Measurements from ENCODE around the gene NFATC1.

The NFATC1 gene

DNA sequence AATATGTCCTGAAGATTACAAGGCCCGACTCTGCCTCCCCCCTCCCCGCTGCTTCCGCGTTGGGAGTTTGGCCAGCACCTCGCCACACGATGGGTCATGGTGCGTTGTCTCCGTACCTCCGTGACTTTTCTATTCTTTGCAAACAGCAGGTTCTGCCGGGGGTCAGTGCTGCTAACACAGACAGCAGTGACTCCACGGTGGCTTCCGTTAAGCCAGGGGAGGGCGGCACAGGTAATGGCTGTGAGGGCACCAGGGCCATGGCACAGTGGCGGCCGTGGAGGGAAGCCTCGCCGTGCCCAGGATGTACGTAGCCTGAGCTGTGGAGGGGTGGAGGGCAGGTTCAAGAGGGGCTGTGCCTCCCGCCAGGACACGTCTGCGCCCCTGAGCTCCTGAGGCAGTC, 115.5 kb downstream of the NFATC1 start:
- DNase-seq, result no peak

DNA sequence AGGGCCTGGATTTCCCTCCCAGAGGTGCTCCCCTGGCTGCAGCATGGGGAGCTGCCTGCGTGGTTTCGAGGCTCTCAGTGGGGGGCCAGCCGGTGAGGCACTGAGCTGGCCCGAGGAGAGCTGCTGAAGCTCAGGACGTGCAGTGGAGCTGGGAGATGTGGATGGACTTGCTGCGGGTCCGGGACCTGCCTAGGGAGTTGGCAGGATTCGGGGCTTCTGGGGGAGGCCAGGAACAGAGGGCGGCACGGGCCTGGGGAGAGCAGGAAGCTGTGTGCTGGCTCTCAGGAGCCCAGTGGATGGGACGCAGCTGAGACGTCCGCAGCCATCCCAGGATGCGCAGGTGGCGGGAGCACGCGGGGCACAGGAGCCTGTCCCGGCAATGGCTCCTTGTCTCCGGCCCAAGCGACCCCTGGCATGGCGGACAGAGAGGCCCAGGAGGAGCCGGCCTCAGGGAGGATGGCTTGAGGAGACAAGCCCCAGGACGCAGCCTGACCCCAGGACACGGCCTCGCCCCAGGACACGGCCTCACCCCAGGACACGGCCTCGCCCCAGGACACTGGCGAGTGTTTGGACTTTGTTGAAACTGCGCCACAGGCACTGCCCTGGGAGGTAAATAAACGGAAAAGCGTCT, 116.1 kb downstream of the NFATC1 start:
- DNase-seq, result no peak

DNA sequence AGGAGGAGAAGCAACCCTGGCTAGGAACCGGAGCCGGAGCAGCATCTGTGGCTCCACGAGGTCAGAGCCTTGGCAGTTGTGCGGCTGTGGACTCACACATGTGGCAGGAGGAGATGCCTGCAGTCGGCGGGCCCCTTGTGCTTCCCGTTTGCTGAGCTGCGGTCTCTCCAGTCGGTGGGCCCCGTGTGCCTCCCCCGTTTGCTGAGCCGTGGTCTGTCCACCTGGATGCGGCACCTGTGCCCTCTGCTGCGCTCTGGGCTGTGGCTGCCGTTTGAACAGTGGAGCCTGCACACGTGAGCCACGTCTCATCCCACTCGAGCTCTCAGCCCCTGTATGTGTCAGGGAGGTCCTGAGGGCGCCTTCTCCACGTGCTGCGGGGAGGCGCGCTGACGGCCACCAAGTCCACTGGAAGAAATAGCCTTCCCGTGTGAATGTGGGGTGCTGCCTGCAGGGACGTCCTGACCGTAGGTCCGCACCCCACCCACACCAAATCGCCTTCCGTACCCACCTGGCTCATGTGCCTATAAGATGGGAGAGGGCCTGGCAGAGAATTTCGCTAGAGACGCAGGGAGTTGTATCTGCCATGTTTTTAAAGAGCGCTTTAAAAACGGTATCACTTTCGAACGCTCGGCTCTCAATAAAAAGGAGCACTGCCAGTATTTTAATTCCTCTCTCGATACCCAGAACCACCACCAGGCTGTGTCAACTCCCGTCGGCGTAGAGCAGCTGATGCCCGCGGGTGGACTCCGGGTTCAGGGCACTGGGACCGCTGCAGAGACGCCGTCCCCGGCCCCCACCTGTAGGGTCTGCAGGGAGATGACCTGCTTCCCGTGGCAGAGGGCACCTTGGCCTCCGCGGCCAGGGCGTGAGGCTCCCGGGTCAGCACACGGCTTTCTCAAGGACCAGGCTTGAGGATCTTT, 117.0 kb downstream of the NFATC1 start:
- DNase-seq, result peak; percentile 18

DNA sequence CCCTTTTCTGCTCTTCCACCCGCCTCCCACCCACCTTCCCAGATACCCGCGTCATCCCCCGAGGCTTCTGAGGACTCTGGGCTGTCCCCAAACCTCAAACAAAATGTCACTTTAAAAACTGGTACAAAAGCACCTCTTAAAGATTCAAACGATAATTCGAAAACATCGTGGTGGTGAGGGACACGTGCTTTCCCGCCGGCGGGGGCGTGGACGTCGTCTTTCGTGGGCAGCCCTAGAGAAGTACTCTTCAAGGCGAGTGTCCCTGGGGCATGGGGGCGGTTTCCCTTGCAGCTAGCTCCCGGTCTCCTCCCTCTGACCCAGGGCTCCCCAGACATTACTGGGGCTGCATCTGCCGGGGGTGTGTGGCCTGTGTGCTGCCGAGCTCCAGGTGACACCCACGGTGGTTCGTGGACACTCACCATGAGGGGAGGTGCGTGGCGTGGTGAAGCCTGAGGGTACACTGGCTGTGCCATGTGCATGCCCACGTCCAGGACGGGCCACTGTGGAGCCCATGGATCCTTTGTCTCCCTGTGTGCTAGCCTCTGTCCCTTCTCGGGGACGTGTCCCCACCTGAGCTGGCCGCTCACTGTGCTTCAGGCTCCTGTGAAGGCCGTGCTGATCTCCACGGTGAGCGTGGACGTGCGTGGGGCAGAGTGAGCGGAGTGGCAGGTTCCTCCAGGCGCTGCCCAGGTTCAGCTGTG, 117.8 kb downstream of the NFATC1 start:
- DNase-seq, result peak; percentile 23

DNA sequence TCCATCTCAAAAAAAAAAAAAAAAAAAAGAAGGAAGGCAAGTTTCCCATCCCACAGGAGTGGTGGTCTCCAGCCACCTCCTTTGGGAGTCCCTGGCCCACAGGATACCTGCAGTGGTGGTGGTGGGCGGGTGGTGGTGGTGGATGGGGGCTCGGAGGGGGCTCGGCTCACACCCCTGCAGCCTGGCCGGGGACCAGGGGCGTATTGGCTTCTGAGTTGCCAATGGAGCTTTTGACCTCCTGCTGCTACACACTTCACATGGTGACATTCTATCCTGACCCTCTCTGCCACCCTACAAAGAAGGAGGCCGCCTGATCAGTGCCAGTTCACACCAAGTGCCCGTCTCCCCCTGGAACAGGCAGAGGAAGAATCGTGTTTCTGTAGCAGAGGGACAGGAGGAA, 119.6 kb downstream of the NFATC1 start:
- DNase-seq, result peak; percentile 19

DNA sequence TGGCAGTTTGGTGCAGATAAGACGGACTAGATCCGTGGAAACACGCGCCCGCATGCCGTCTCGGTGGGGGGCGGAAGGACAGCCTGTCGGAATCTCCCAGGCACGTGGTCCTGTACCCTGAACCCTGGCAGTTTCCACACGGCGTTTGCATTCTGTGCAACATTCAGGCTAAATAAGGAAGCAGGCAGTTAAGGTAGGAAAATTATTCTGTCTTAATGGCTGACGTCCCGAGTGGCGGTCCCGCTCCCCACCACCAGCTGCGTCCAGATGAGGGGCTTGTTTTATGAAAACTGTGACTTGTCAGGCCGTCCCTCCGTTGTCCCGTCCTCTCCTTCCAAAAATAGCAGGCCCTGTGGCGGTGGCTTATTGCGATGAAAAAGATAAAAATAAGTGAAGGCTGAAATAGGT, 120.2 kb downstream of the NFATC1 start:
- peak; percentile 22 for DNase-seq

DNA sequence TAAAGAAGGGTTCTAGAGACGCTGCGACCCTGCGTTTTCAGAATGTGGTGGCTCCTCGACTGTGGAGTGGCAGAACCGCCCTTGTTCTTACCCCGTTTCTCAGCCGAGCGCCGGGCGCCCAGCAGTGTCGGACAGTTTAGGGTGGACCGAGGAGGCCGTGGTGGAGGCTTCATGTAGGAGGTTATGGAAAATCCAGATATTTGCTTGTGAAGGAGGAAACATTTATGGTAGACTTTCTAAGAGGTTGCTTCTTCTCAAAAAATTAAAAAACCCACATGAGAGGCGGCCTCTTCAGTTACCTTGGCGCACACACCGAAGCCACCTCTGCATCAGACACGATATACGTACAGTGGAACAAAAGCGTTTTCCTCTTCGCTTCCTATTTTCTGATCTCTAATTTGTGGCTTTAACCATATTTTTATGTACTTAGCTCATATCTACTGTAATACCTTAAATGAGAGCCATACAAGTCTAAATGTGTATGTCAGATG, 120.8 kb downstream of the NFATC1 start:
- peak; percentile 42 for DNase-seq

DNA sequence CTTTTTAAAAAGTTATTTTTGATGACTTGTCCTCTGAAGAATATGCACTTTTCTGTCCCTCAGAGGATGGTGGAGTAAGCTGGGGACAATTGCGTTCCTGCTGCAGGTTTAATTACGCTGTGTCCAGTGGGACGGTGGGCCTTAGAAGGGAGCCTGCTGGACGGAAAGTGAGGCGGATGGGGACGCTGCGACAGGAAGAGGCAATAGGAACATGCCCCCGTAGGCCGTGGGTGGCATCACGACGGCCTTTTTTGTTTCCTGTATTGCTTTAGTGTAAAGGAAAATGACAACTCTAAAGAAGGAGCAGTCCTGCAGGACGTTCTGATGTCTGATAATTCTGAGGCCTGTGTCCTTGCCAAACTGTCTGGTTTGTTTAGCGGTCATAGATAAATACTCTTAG, 121.6 kb downstream of the NFATC1 start:
- DNase-seq, result peak; percentile 71

DNA sequence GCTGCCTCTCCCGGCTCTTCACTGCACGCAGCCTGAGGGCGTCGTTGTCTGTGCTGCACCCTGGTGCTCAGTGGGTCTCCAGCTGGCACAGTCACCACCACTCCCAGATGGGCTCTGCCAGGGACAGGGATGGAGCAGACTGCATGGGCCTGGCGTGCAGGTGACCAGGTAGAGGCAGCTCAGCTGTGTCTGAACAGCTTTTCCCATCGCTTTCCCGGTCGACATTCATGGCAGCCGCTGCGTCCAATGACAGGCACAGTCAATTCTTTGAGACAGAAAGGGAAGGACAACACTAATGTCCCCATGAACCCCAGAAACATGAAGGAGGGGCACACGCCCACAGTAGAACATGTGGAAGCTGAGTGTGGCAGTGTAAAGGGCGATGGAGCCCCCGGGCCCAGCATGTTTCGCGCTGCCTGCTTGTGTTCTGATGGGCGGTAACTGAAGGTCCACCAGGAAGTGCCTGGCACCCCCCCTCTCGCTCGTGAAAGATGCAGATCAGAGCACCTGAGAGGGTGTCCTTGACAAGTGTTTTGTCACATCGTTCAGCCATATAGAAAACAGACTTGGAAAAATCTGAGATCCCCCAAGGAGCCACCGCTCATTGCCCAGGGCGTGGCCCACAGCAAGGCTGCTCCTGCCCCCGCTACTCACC, 122.4 kb downstream of the NFATC1 start:
- DNase-seq, result peak; percentile 28

DNA sequence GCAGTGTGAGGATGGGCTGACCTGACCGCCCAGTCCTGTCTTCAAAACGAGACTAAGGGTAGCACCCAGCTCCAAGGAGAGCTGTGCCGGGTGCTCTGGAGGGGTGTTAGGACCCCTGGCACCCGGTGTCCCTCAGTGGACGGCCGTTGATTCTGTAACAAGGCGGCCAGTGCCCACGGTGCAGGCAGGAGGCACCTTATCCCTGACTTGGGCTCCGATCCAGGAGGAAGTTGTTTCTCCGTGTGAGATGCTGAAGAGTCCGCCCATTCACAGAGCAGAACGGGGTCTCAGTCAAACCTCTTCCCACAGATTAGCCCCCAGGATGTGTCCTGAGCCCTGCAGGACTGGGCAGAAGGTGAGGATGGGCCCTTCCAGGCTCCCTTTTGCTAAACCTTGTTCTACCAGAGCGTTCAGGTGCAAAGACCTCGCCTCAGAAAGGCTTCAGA, 123.0 kb downstream of the NFATC1 start:
- peak; percentile 27 for DNase-seq

DNA sequence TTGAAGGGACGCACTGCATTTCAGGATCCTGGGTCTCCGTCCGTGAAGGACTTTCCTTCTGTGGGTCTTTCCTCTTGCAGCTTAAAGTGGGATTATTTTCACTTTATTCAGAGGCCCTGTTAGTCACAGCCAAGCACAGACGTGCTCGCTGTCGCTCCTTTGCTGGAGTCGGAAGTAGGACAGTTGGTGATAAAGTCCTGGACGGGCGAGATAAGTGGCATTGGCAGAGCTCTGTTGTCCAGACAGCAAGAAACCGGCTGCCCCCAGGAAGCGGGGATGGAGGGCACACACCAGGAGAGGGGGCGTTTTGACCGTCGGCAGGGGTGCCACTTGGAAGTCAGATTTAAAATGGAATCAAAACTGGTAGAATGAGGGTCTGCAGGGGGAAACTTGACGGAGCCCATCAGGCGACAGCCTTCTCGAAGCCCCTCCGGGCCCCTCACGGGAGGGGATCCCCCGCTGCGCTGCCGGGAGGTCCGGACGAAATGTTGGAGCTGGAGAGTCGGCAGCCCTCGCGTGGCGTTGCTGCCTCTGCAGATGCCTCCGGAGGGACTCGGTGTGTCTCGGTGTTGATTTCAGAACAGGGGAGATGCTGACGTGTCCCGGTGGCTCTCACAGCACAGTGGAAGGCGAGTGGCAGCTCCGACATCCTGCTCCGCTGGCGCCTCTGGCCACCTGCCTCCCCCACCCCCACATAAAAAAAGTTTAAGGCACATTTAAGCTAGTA, 124.2 kb downstream of the NFATC1 start:
- DNase-seq, result peak; percentile 68

DNA sequence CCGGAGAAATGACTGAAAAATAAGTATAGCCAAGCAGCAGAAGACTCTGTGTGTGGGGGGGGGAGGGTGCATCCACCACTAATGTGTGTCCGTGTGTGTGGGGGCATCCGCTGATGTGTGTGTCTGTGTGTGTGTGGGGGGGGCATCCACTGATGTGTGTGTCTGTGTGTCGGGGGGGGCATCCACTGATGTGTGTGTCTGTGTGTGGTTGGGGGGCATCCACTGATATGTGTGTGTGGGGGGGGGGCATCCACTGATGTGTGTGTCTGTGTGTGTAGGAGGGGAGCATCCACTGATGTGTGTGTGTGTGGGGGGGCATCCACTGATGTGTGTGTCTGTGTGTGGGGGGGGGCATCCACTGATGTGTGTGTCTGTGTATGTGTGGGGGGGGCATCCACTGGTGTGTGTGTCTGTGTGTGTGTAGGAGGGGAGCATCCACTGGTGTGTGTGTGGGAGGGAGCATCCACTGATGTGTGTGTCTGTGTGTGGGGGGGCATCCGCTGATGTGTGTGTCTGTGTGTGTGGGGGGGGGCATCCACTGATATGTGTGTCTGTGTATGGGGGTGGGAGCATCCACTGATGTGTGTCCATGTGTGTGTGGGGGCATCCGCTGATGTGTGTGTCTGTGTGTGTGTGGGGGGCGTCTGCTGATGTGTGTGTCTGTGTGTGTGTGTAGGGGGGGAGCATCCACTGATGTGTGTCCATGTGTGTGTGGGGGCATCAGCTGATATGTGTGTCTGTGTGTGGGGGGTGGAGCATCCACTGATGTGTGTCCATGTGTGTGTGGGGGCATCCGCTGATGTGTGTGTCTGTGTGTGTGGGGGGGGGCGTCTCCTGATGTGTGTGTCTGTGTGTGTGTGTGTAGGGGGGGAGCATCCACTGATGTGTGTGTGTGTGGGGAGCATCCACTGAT, 125.0 kb downstream of the NFATC1 start:
- peak; percentile 28 for DNase-seq

DNA sequence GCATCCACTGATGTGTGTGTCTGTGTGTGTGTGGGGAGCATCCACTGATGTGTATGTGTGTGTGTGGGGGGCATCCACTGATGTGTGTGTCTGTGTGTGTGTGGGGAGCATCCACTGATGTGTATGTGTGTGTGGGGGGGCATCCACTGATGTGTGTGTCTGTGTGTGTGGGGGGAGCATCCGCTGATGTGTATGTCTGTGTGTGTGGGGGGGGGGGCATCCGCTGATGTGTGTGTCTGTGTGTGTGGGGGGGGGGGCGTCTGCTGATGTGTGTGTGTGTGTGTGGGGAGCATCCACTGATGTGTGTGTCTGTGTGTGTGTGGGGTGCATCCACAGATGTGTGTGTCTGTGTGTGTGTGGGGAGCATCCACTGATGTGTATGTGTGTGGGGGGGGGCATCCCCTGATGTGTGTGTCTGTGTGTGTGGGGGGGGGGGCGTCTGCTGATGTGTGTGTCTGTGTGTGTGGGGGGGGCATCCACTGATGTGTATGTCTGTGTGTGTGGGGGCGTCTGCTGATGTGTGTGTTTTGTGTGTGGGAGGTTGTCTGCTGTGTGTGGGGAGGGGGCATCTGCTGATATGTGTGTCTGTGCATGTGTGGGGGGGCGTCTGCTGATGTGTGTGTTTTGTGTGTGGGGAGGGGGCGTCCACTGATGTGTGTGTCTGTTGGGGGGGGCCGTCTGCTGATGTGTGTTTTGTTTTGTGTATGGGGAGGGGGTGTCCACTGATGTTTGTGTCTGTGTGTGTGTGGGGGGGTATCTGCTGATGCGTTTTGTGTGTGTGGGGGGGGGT, 125.9 kb downstream of the NFATC1 start:
- peak; percentile 36 for DNase-seq

DNA sequence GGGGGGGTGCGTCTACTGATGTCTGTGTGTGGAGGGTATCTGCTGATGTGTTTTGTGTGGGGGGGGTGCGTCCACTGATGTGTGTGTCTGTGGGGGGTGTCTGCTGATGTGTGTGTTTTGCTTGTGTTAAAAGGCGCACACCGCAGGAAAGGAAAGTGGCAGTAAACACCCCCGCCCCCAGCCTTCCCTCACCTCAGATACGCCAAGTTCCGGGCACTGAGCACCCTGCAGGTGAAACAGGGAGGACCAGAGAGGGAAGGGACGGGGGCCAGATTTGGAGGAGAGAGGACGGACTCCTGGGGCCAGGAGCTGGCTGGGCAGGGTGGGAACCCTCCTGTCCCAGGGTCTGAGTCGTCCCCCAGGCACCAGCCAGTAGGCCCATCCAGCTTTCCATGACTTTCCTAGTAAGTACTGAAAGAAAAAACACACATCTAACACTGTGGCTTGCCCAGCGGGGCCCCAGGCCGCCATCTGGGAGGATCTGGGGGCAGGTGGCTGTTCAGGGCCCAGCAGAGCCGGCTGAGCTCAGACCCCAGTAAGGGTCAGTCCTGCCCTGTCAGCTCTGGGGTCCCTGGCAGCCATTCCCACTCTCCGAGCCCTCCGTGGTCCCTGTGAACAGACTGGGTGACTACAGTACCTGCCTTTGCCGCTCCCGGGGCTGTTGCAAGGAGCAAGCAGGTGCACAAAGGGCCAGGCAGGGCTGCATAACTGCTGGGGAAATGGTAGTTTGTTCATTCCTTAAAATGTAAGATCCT, 126.9 kb downstream of the NFATC1 start:
- peak; percentile 80 for DNase-seq

DNA sequence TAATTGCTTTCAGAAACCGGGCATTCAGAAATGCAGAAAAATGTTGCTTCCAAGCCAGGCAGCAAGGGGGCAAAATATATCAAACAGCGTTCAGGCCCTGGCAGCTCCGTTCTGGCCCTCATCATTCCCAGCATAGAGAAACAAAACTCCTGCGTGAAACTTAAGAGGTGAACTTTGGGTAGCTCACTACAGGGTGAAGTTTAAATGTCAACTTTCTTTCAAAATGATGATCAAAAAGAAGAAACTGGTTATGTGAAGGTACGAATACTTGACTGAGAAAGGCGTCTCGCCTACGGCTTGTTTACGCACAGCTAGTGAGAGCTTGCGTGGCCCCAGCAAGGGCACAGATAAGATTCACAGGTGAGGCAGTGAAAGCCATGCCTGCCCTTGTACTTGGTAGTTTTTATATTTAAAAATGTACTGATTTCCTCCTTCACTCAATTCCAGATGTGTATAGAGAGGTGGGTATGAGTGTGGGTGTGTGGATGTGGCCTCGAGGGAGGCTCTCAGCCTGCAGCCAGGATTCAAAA, 127.5 kb downstream of the NFATC1 start:
- DNase-seq, result peak; percentile 77

DNA sequence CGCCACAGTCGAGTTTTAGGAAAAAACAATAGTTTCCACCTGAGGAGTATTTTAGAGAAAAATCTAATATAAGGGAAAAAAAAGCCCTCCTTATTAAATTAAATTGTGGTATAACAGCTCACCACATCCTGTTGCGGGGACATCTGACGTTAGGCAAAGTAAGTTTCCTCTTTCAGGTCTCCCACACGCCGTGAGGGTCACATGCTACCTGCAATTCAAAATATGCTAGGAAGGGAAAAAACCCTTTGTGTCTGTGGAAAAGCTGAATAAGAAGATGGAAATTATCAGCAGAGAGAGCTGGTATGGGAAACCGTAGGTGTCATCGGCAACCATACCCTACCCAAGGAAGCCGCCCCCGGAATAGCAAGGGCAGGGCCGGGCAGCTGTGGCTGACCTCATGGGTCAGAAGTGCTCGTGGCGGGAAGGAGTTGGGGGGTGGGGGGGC, 128.0 kb downstream of the NFATC1 start:
- DNase-seq, result peak; percentile 84

DNA sequence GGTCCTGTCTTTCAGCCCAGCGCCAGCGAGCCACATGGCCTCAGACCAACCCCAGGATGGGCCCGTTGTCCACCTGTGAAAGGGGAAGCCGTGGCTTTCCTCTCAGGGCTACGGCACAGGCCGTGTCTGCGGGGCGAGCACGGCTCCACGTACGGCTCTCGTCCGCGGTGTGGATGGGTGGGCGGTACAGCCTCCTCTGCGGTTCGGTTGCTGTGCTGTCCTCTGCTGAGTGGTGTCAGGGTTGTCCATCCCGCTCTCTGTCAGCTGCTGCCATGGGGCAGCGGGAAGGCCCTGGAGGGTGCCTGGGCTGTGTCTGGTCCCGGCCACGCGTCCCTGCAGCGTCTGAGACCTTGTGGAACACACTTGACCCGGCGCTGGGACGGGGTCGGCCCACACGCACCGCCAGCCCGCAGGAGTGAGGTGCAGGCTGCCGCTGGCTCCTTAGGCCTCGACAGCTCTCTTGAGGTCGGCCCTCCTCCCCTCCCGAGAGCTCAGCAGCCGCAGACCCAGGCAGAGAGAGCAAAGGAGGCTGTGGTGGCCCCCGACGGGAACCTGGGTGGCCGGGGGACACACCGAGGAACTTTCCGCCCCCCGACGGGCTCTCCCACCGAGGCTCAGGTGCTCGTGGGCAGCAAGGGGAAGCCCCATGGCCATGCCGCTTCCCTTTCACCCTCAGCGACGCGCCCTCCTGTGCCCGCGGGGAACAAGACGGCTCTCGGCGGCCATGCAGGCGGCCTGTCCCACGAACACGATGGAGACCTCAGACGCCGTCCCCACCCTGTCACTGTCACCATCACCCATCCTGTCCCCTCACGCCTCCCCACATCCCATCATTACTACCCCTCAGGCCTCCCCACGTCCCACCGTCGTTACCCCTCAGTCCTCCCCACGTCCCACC, 128.7 kb downstream of the NFATC1 start:
- peak; percentile 75 for DNase-seq

Data from stimulated activated CD8-positive, alpha-beta memory T cell treated with anti-CD3 and anti-CD28 coated beads, Interleukin-4, amount 100 ng/mL, for 48 hours (primary cell).